Tibial nerve (tissue), 4 donors: ENCODE results near the gene TGM6. TPM values are rescaled to one million over a fixed set of nuclear protein-coding genes. Genes with fewer than 3 reads are reported as not detected.

Source experiments
- DNase-seq, 2 donors: peaks; one replicate each; pipeline ENCODE4 v3.0.0-alpha.2; 2019; ENCODE audit warnings: low spot score in 2 of 2
- H3K27ac ChIP-seq, 4 donors: fragments of 200-600 bp; sonication (generic) in 3 of 4; one replicate each; pipeline ENCODE4 v1.5.1; 2017 to 2019; ENCODE audit warnings: mild to moderate bottlenecking in 1 of 4
- H3K27me3 ChIP-seq, 2 donors: fragments of 200-600 bp; sonication (generic) in 1 of 2; one replicate each; pipeline versions ENCODE4 v1.5.1 to v1.6.0; 2017 to 2019
- H3K36me3 ChIP-seq, 3 donors: fragments of 200-600 bp; sonication (generic); one replicate each; pipeline ENCODE4 v1.5.1; 2018 to 2019
- H3K4me1 ChIP-seq, 4 donors: fragments of 200-600 bp; sonication (generic) in 3 of 4; one replicate each; pipeline ENCODE4 v1.5.1; 2017 to 2019
- H3K4me3 ChIP-seq, 4 donors: fragments of 200-600 bp; sonication (generic) in 3 of 4; one replicate each; pipeline ENCODE4 v1.5.1; 2017 to 2019; ENCODE audit warnings: mild to moderate bottlenecking in 1 of 4, moderate library complexity in 1 of 4
- H3K9me3 ChIP-seq, 4 donors: fragments of 200-600 bp; sonication (generic) in 3 of 4; one replicate each; pipeline ENCODE4 v1.5.1; 2017 to 2019
- CTCF ChIP-seq, 5 experiments: fragments of 200-600 bp in 3 of 5; fragments of 450-650 bp in 2 of 5; sonication (generic) in 3 of 5; IDR thresholded peaks; one replicate each; pipeline ENCODE4 v1.5.1; 2016 to 2019; ENCODE audit warnings: antibody characterized with exemption in 5 of 5, mild to moderate bottlenecking in 3 of 5, moderate library complexity in 2 of 5
- EP300 ChIP-seq, 2 donors: sonication (generic); formaldehyde crosslinking; IDR thresholded peaks; one replicate each; pipeline ENCODE4 v1.6.1; 2017; ENCODE audit warnings: antibody characterized with exemption in 2 of 2, mild to moderate bottlenecking in 1 of 2
- POLR2A ChIP-seq, 2 donors: fragments of 450-650 bp; IDR thresholded peaks; one replicate each; pipeline ENCODE4 v1.6.1; 2017; ENCODE audit warnings: antibody characterized with exemption in 2 of 2, mild to moderate bottlenecking in 2 of 2, moderate library complexity in 2 of 2
- WGBS, 2 donors: methylation state at CpG; one replicate each; pipeline ENCODE4 v1.1.5; 2018; 5-methylcytosine and 5-hydroxymethylcytosine counted together
- total RNA-seq, 4 donors: library from RNA; depleted of rRNA; stranded (reverse); fragments of >200 nt; gene quantifications; one replicate each; pipeline ENCODE4 v1.1.0, GENCODE V29; 2016

The TGM6 gene
- total RNA-seq, 4 donors from 2014 or later, result not detected

- H3K36me3 ChIP-seq, result no peaks in the 10 kb centered on the region
- no peak for DNase-seq
- no peak overlapping the region for H3K4me3 ChIP-seq
- H3K27me3 ChIP-seq, result no peaks in the 10 kb centered on the region
- WGBS, 2 donors, result 67 to 72% methylated on average over 7 of the region's 7 CpGs
- no peaks in the 10 kb centered on the region for H3K4me1 ChIP-seq
- no peaks in the 10 kb centered on the region for H3K9me3 ChIP-seq
- TF ChIP-seq POLR2A (IDR thresholded peaks at IDR 0.05) (no peak), CTCF (IDR thresholded peaks at IDR 0.05) (no peak), EP300 (IDR thresholded peaks at IDR 0.05) (no peak)
- no peak overlapping the region for H3K27ac ChIP-seq
Observed at GRCh38 chr20:2381303-2381702, 602 bp downstream of the TGM6 start.

- no peak for DNase-seq
- no peaks in the 10 kb centered on the region for H3K4me1 ChIP-seq
Observed at GRCh38 chr20:2382833-2383232, 2.1 kb downstream of the TGM6 start.

GRCh38 chr20:2385026-2385425 is 4.3 kb downstream of the TGM6 start:
- no peak overlapping the region for H3K4me3 ChIP-seq
- H3K27me3 ChIP-seq, result no peaks in the 10 kb centered on the region
- H3K9me3 ChIP-seq, result peaks cover 0 to 27% (median 2%) of the 10 kb centered on the region in 4 donors
- H3K27ac ChIP-seq, result no peak overlapping the region
- TF ChIP-seq CTCF (IDR thresholded peaks at IDR 0.05), result no peak
- no peak for TF ChIP-seq EP300 (IDR thresholded peaks at IDR 0.05)
- no peak for TF ChIP-seq POLR2A (IDR thresholded peaks at IDR 0.05)
- H3K36me3 ChIP-seq, result no peaks in the 10 kb centered on the region
- 55 to 67% methylated on average over 5 of the region's 5 CpGs for WGBS, 2 donors
- H3K4me1 ChIP-seq, result no peaks in the 10 kb centered on the region
- DNase-seq, result no peak

More at GRCh38 chr20:2382833-2383232, 2.1 kb downstream of the TGM6 start:
- Histone ChIP-seq H3K27me3 (no peaks in the 10 kb centered on the region), H3K36me3 (no peaks in the 10 kb centered on the region), H3K9me3 (peaks cover 0 to 14% (median 0%) of the 10 kb centered on the region in 4 donors), H3K27ac (no peak overlapping the region), H3K4me3 (no peak overlapping the region)
- TF ChIP-seq CTCF (IDR thresholded peaks at IDR 0.05) (no peak), EP300 (IDR thresholded peaks at IDR 0.05) (no peak)
- WGBS, 2 donors, result 88 to 94% methylated on average over 2 of the region's 2 CpGs

- Histone ChIP-seq H3K27ac (no peak overlapping the region), H3K4me3 (no peak overlapping the region), H3K4me1 (no peaks in the 10 kb centered on the region), H3K36me3 (no peaks in the 10 kb centered on the region), H3K9me3 (peaks cover 0 to 27% (median 2%) of the 10 kb centered on the region in 4 donors), H3K27me3 (no peaks in the 10 kb centered on the region)
- WGBS, 2 donors, result 54 to 65% methylated on average over 6 of the region's 6 CpGs
- TF ChIP-seq CTCF (IDR thresholded peaks at IDR 0.05) (no peak), POLR2A (IDR thresholded peaks at IDR 0.05) (no peak), EP300 (IDR thresholded peaks at IDR 0.05) (no peak)
- no peak for DNase-seq
Observed at GRCh38 chr20:2385496-2385895, 4.8 kb downstream of the TGM6 start.

- Histone ChIP-seq H3K36me3 (no peaks in the 10 kb centered on the region), H3K4me3 (no peak overlapping the region), H3K27me3 (no peaks in the 10 kb centered on the region), H3K9me3 (peaks cover 0 to 27% (median 2%) of the 10 kb centered on the region in 4 donors), H3K27ac (no peak overlapping the region), H3K4me1 (no peaks in the 10 kb centered on the region)
- TF ChIP-seq CTCF (IDR thresholded peaks at IDR 0.05) (no peak), EP300 (IDR thresholded peaks at IDR 0.05) (no peak), POLR2A (IDR thresholded peaks at IDR 0.05) (no peak)
- DNase-seq, result no peak
- WGBS, 2 donors, result 49 to 52% methylated on average over 5 of the region's 5 CpGs
Observed at GRCh38 chr20:2386516-2387179, 5.9 kb downstream of the TGM6 start.
